Peyer's patch (tissue), 4 donors: ENCODE results near the gene SMAD3. TPM values are rescaled to one million over a fixed set of nuclear protein-coding genes. Genes with fewer than 3 reads are reported as not detected.
"Not testable (repeated sequence)": the region's sequence is repeated elsewhere in the genome, so short reads cannot be mapped to it uniquely, and the experiment has no call there.

Experiments used
- DNase-seq, 3 donors: peaks; one replicate each; pipeline ENCODE4 v3.0.0-alpha.2; 2017 to 2019
- H3K27ac ChIP-seq, 4 donors: fragments of 200-600 bp; sonication (generic); one replicate each; pipeline ENCODE4 v1.5.1; 2016 to 2019
- H3K27me3 ChIP-seq, 2 donors: fragments of 200-600 bp; sonication (generic); one replicate each; pipeline ENCODE4 v1.5.1; 2019
- H3K36me3 ChIP-seq, 3 donors: fragments of 200-600 bp; sonication (generic); one replicate each; pipeline ENCODE4 v1.5.1; 2016 to 2019
- H3K4me1 ChIP-seq, 4 donors: fragments of 200-600 bp; sonication (generic); one replicate each; pipeline ENCODE4 v1.5.1; 2016 to 2019
- H3K4me3 ChIP-seq, 4 donors: fragments of 200-600 bp; sonication (generic); 1 replicate in 3 of 4; 2 replicates in 1 of 4; pipeline ENCODE4 v1.5.1; 2016 to 2019; ENCODE audit warnings: mild to moderate bottlenecking in 1 of 4
- H3K9me3 ChIP-seq, 4 donors: fragments of 200-600 bp; sonication (generic); one replicate each; pipeline ENCODE4 v1.5.1; 2016 to 2019; ENCODE audit warnings: mild to moderate bottlenecking in 1 of 4
- POLR2A ChIP-seq, 2 donors: fragments of 450-650 bp; IDR thresholded peaks; one replicate each; pipeline ENCODE4 v1.5.1; 2017; ENCODE audit warnings: antibody characterized with exemption in 2 of 2, mild to moderate bottlenecking in 2 of 2, moderate library complexity in 2 of 2
- total RNA-seq, 4 donors: library from RNA; depleted of rRNA; stranded (reverse); fragments of >200 nt; gene quantifications; one replicate each; pipeline ENCODE4 v1.1.0, GENCODE V29; 2016
- TF ChIP-seq, protein P1 (sequence below), 6 experiments: fragments of 450-650 bp in 4 of 6; fragments of 200-600 bp in 2 of 6; sonication (generic) in 1 of 6; IDR thresholded peaks; one replicate each; pipeline ENCODE4 v1.5.1; 2017 to 2019; ENCODE audit warnings: antibody characterized with exemption in 6 of 6, mild to moderate bottlenecking in 3 of 6, moderate library complexity in 1 of 6

Gene SMAD3
- total RNA-seq, 4 donors from 2014 or later: 43.7 to 80.0 (median 60.2) TPM

DNA sequence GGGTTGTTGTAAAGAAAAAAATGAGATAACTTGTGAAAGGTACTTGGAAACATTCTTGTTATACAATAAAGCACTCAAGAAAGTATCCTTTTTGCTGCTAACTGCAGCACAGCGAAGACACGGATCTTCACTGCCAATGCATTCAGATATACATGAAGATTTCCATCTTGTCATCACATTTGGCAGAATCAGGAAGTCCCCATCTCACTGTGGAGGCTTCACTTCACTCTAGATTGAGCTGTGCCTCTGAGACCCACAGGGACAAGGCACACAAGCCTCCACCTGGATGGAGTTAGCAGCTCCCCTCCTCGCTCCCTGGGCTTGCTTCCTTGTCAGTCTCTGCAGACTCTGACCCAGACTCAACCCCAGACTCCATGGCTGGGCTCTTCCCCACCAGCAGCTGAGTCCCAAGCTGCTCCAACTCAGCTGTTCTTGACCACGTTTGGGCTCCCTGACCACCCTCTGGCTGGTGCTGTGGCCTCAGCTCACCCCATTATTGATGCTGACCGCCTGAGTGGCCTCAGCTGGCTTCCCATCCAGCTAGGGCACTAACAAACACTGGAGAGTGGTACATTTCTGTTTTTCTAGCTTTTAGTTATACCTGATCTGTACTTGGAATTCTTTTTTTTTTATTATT lies 45.4 kb upstream of the SMAD3 start:
- Histone ChIP-seq H3K4me3 (no peak overlapping the region), H3K36me3 (no peaks in the 10 kb centered on the region), H3K27me3 (no peaks in the 10 kb centered on the region), H3K4me1 (peaks cover 0 to 14% (median 1%) of the 10 kb centered on the region in 4 donors), H3K27ac (no peak overlapping the region), H3K9me3 (no peaks in the 10 kb centered on the region)
- no peak for TF ChIP-seq POLR2A (IDR thresholded peaks at IDR 0.05)
- TF ChIP-seq, protein P1, sequence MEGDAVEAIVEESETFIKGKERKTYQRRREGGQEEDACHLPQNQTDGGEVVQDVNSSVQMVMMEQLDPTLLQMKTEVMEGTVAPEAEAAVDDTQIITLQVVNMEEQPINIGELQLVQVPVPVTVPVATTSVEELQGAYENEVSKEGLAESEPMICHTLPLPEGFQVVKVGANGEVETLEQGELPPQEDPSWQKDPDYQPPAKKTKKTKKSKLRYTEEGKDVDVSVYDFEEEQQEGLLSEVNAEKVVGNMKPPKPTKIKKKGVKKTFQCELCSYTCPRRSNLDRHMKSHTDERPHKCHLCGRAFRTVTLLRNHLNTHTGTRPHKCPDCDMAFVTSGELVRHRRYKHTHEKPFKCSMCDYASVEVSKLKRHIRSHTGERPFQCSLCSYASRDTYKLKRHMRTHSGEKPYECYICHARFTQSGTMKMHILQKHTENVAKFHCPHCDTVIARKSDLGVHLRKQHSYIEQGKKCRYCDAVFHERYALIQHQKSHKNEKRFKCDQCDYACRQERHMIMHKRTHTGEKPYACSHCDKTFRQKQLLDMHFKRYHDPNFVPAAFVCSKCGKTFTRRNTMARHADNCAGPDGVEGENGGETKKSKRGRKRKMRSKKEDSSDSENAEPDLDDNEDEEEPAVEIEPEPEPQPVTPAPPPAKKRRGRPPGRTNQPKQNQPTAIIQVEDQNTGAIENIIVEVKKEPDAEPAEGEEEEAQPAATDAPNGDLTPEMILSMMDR (IDR thresholded peaks at IDR 0.05): no peak
- no peak for DNase-seq

DNA sequence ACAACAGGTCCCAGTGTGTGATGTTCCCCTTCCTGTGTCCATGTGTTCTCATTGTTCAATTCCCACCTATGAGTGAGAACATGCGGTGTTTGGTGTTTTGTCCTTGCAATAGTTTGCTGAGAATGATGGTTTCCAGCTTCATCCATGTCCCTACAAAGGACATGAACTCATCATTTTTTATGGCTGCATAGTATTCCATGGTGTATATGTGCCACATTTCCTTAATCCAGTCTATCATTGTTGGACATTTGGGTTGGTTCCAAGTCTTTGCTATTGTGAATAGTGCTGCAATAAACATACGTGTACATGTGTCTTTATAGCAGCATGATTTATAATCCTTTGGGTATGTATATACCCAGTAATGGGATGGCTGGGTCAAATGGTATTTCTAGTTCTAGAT lies 44.7 kb upstream of the SMAD3 start:
- not testable (repeated sequence) for H3K36me3 ChIP-seq, H3K27me3 ChIP-seq, DNase-seq, H3K4me3 ChIP-seq, H3K27ac ChIP-seq, H3K9me3 ChIP-seq
- H3K4me1 ChIP-seq: peaks cover 0 to 20% (median 1%) of the 10 kb centered on the region in 4 donors

DNA sequence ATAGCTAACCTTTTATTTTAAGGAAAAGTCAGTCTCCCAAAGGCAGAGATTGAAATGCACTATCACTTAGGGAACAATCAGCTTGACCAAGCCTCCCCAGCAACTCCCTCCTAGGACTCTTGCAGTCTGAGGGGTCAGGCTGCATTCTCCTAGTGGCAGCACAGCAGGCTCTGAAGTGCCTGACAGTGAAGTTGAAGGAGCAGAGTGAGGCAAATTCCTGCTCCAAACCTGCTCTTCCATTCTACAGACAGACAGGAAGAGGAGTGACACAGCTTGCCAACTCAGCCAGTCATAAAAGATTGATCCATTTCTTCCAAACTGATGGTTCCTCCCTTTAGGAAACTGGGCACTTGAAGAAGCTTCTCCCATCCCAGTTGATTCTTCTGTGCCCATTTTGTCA lies 43.9 kb upstream of the SMAD3 start:
- DNase-seq: no peak
- Histone ChIP-seq H3K36me3 (no peaks in the 10 kb centered on the region), H3K27me3 (no peaks in the 10 kb centered on the region), H3K4me3 (no peak overlapping the region), H3K4me1 (peaks cover 0 to 28% (median 1%) of the 10 kb centered on the region in 4 donors), H3K9me3 (no peaks in the 10 kb centered on the region), H3K27ac (no peak overlapping the region)
- TF ChIP-seq, protein P1 (IDR thresholded peaks at IDR 0.05): no peak

DNA sequence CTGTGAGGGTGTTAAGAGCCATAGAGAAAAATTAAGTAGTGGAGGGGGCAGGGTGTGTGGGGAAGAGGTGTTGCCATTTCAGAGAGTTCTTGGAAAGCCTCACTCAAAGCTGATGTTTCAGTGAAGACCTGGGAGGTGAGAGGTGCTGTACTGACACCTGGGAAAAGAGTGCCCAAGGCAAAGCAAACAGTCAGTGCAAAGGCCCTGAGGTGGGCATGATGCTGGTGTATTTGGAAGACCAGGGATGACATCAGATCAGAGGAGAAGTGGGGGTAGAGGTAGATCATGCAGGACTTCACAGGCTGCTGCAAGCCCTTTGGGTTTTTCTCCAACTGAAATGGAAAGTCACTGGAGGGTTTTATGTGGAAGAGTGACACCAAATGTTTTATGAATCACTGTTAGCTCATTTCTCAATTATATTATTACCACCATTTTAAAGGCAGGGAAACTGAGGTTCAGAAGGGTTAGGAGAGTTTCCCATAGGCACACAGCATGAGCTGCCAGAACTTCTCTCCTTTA lies 42.8 kb upstream of the SMAD3 start:
- TF ChIP-seq, protein P1 (IDR thresholded peaks at IDR 0.05): no peak
- no peak for TF ChIP-seq POLR2A (IDR thresholded peaks at IDR 0.05)
- Histone ChIP-seq H3K9me3 (no peaks in the 10 kb centered on the region), H3K27ac (no peak overlapping the region), H3K4me1 (peaks cover 0 to 34% (median 1%) of the 10 kb centered on the region in 4 donors), H3K27me3 (no peaks in the 10 kb centered on the region), H3K4me3 (no peak overlapping the region), H3K36me3 (no peaks in the 10 kb centered on the region)
- DNase-seq: no peak

DNA sequence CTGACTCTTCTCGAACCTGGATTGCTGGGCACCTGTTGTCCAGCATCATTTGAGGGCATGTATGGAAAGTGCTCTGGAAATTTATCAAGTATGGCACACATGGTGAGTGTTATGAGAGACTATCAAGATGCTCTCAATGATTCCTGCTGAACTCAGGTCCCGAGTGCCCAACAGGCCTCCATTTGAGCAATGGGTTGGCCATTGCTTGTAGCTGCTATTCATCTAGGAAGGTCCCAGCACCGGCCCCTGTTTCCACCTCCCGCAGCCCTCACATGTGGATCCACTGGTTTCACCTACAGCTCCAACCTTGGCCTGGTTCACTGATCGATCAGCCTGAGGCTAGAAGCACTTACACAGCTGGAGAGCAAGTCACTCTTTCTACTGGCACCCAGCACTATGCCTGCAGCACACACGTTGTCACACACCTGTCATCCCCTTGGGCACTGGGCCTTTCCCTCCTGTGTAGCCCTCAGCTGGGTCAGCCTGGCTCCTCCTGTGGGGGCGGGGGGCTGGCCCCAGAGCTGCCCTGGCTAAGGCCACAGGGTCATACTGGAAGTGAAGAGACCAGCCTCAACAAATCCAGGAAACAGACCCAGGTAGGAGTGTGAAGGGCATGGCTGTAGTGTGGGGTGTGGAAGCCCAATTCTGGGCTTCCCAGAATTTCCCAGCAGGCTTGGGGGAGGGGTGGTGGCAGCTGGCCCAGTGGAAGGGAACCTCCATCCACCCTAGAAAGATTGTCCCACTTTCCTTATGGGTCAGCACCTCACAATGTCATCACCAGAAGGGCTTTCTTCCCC lies 41.7 kb upstream of the SMAD3 start:
- Histone ChIP-seq H3K4me1 (peaks cover 0 to 34% (median 1%) of the 10 kb centered on the region in 4 donors), H3K27ac (peak overlapping the region in 3 of 4 donors; percentile 25 to 36 (median 35)), H3K9me3 (no peaks in the 10 kb centered on the region), H3K36me3 (no peaks in the 10 kb centered on the region), H3K27me3 (no peaks in the 10 kb centered on the region), H3K4me3 (no peak overlapping the region)
- no peak for DNase-seq
- TF ChIP-seq, protein P1 (IDR thresholded peaks at IDR 0.05): no peak
- no peak for TF ChIP-seq POLR2A (IDR thresholded peaks at IDR 0.05)
